Measurements from ENCODE around the gene UBA6.

DNA sequence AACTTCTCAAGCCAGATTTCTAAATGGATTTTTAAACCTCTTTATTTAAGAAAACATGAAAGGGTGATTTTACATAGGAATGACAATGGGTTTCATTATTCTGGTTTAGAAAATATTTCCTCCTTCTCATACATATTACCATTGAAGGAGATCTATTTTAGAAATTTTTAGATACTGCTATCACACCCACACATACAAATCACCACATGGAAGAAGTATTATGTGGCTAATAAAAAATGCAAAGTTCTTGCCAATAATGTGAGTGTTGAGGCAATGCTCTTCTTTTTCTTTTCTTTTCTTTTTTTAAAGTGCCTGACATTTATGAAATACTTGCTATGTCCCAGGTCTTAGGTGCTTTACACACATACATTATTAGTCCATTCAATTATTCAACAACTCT is 135.7 kb downstream of the UBA6 start:
- no peak for TF ChIP-seq GATA3 (IDR thresholded peaks at IDR 0.05; ENCODE audit: low read depth, low read length)
- TF ChIP-seq GATA2 (IDR thresholded peaks at IDR 0.05; ENCODE audit: low read depth, low read length), result no peak

All from SH-SY5Y (cell line).